GM21529 (cell line): ENCODE measurements around the gene CIB2.
A peak's percentile ranks its signal among the peaks of the same experiment; 100 is the strongest.

ENCODE experiments used
- ATAC-seq: cut with Tn5 transposase; IDR thresholded peaks from one replicate; pipeline ENCODE4 v1.9.1; 2021; ENCODE audit not compliant: unreplicated experiment

CIB2 gene

GRCh38 chr15:78149805-78150751 lies 18.8 kb upstream of the CIB2 start:
- ATAC-seq, result peak; percentile 7

- peak; percentile 76 for ATAC-seq
These were observed 18.0 kb upstream of the CIB2 start, which contains the start of gene IDH3A for GRCh38 chr15:78149068-78149804. IDH3A (plus strand) TSS chr15:78149362; CDS start chr15:78149404, 42 bp downstream.

GRCh38 chr15:78148392-78149067 lies 17.3 kb upstream of the CIB2 start:
- no peak for ATAC-seq

- no peak for ATAC-seq
These were observed 16.3 kb upstream of the CIB2 start for GRCh38 chr15:78147566-78147965.

- ATAC-seq, result no peak
These were observed 15.3 kb upstream of the CIB2 start for GRCh38 chr15:78146425-78147154.

- no peak for ATAC-seq
These were observed 11.1 kb upstream of the CIB2 start for GRCh38 chr15:78142332-78142731.

GRCh38 chr15:78140292-78140691 lies 9.0 kb upstream of the CIB2 start:
- ATAC-seq, result no peak

- ATAC-seq, result no peak
These were observed 8.3 kb upstream of the CIB2 start for GRCh38 chr15:78139578-78139977.

- no peak for ATAC-seq
These were observed 2.6 kb upstream of the CIB2 start for GRCh38 chr15:78133801-78134200.

- ATAC-seq, result peak; percentile 32
These were observed 565 bp downstream of the CIB2 start for GRCh38 chr15:78130466-78131294.

GRCh38 chr15:78129751-78130287 lies 1.4 kb downstream of the CIB2 start:
- ATAC-seq, result no peak

- ATAC-seq, result no peak
These were observed 2.0 kb downstream of the CIB2 start for GRCh38 chr15:78129077-78129750.

GRCh38 chr15:78127882-78128281 lies 3.4 kb downstream of the CIB2 start:
- ATAC-seq, result no peak

GRCh38 chr15:78125267-78125666 lies 6.0 kb downstream of the CIB2 start:
- ATAC-seq, result no peak

- no peak for ATAC-seq
These were observed 10.7 kb downstream of the CIB2 start for GRCh38 chr15:78120523-78120922.

- no peak for ATAC-seq
These were observed 18.7 kb downstream of the CIB2 start for GRCh38 chr15:78112551-78112950.

- no peak for ATAC-seq
These were observed 19.5 kb downstream of the CIB2 start for GRCh38 chr15:78111788-78112187.

- no peak for ATAC-seq
These were observed 20.2 kb downstream of the CIB2 start for GRCh38 chr15:78110916-78111475.

- ATAC-seq, result no peak
These were observed 21.1 kb downstream of the CIB2 start for GRCh38 chr15:78110096-78110495.
